Heart left ventricle (tissue), 16 donors: Measurements from ENCODE around the gene ACP7. TPM values are rescaled to one million over a fixed set of nuclear protein-coding genes. Genes with fewer than 3 reads are reported as not detected.
"Not testable (repeated sequence)": the region's sequence is repeated elsewhere in the genome, so short reads cannot be mapped to it uniquely, and the experiment has no call there.

Experiments
- ATAC-seq, 4 donors: fragments of 200-7000 bp; cut with Tn5 transposase; one replicate each; pipeline ENCODE4 v1.9.1; 2020 to 2022; ENCODE audit warnings: moderate library complexity in 4 of 4, mild to moderate bottlenecking in 3 of 4, moderate number of reproducible peaks in 1 of 4
- DNase-seq, 5 donors: peaks; one replicate each; pipeline ENCODE4 v3.0.0-alpha.2; 2020
- H3K27ac ChIP-seq, 12 donors: fragments of 200-600 bp; sonication (generic) in 4 of 12; one replicate each; pipeline versions ENCODE4 v1.5.0 to v1.8.0; 2016 to 2022; ENCODE audit warnings: mild to moderate bottlenecking in 2 of 12
- H3K27me3 ChIP-seq, 9 donors: fragments of 200-600 bp; sonication (generic) in 2 of 9; one replicate each; pipeline versions ENCODE4 v1.5.1 to v1.8.0; 2016 to 2022; ENCODE audit warnings: mild to moderate bottlenecking in 3 of 9
- H3K36me3 ChIP-seq, 9 donors: fragments of 200-600 bp; sonication (generic) in 2 of 9; one replicate each; pipeline versions ENCODE4 v1.5.0 to v1.8.0; 2018 to 2022; ENCODE audit warnings: mild to moderate bottlenecking in 2 of 9
- H3K4me1 ChIP-seq, 12 donors: fragments of 200-600 bp; sonication (generic) in 4 of 12; one replicate each; pipeline versions ENCODE4 v1.5.0 to v1.8.0; 2016 to 2022; ENCODE audit warnings: mild to moderate bottlenecking in 3 of 12
- H3K4me3 ChIP-seq, 12 donors: fragments of 200-600 bp; sonication (generic) in 4 of 12; one replicate each; pipeline versions ENCODE4 v1.5.0 to v1.8.0; 2017 to 2022; ENCODE audit warnings: mild to moderate bottlenecking in 9 of 12, moderate library complexity in 4 of 12
- H3K9me3 ChIP-seq, 12 donors: fragments of 200-600 bp; sonication (generic) in 4 of 12; one replicate each; pipeline versions ENCODE4 v1.5.0 to v1.8.0; 2016 to 2022; ENCODE audit warnings: mild to moderate bottlenecking in 1 of 12
- CTCF ChIP-seq, 12 donors: fragments of 200-600 bp; sonication (generic) in 4 of 12; IDR thresholded peaks; one replicate each; pipeline versions ENCODE4 v1.5.0 to v1.8.0; 2018 to 2022; ENCODE audit warnings: antibody characterized with exemption in 12 of 12, mild to moderate bottlenecking in 5 of 12
- POLR2A ChIP-seq, 2 donors: fragments of 450-650 bp; IDR thresholded peaks; one replicate each; pipeline ENCODE4 v1.6.1; 2017; ENCODE audit warnings: antibody characterized with exemption in 2 of 2, mild to moderate bottlenecking in 2 of 2, moderate library complexity in 2 of 2
- WGBS, 4 donors: extraction: QIAGEN DNeasy Blood & Tissue Kit in 2 of 4; methylation state at CpG; one replicate each; pipeline versions ENCODE4 v1.1.5 to v1.1.7; 2013 to 2018; 5-methylcytosine and 5-hydroxymethylcytosine counted together
- intact Hi-C, 10 donors: fragments of 100-400 bp; cut with DNase I; formaldehyde crosslinking; loops; one replicate each; pipeline versions ENCODE4 v1.11.1 to v1.14.2; 2022
- polyA plus RNA-seq, 2 donors: library from polyadenylated mRNA; stranded (reverse); fragments of 200-250 nt; gene quantifications; one replicate each; pipeline ENCODE4 v1.2.3, GENCODE V29; 2013
- total RNA-seq, 9 donors: library from RNA; depleted of rRNA in 2 of 9; stranded (reverse); fragments of >200 nt in 2 of 9; fragmentation: NEBNext Ultra II Directional in 3 of 9; extraction: Animal tissue kit (Norgen Biotek cat#: 25700) in 3 of 9; gene quantifications; one replicate each; pipeline versions ENCODE4 v1.1.0 to v1.2.4, GENCODE V29; 2016 to 2023
- donor health status: ischemic (EF 13 %, LVEDD 7.1; RV severe dilation, severe dysfunction).
- donor health status: healthy with polysubstance abuse.
- donor health status: DM: no; HTN: yes; CAD: no.
- donor health status: DM: no; HTN: no; CAD: no.
- donor health status: ischemic (EF 25% LVEDD 6.9; RV normal size, moderate dysfunction).
- donor health status: ischemic (EF 25% LVEDD 5.7; RV mildly dilated, moderate dysfunction).
- donor health status: healthy.
- donor health status: DM: yes; HTN: yes; CAD: no.
- donor health status: ischemic (EF 35%, LVEDD 5.7; RV mildly dilated, moderate dysfunction).
- donor health status: nonischemic (EF 11% LVEDD 7.7; RV severe dilation, severe dysfunction).
- donor health status: DM: yes; HTN: yes; CAD: no.
- donor health status: PGD.
- donor health status: ischemic (EF 29% LVEDD 5.4; RV normal size, mild dysfunction).
- donor health status: nonischemic (EF 23%, LVEDD 6.1; RV moderate dilation, normal function).

The ACP7 gene
- total and polyA plus RNA-seq, 11 donors, result not detected

DNA sequence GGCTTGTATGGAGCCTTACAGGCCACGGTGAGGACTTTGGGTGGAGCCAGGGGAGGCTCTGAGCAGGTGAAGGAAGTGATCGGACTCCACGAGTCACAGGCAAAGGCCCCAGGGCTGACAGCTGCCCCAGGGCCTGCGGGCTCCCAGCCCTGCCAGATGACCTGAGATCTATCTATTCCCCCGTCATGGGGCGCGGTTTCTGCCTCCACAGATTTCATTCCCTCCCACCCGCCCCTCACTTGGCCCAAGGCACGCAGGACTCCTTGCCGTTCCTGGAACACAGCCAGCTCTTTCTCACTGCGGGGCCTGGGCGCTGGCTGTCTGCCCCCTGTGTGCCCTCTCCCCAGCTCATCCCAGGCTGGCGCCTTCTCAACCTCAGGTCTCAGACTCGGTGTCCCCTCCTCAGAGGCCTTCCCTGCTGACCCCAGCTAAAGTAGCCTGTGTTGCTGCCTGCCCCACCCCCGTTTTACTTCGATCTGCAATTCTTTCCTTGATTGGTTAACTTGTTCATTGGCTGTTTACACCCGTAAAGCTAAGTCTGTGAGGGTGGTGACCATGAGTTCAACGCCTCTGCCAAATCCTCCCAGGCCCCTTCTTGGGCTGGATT lies 27.5 kb downstream of the ACP7 start:
- Histone ChIP-seq H3K27ac (no peak overlapping the region), H3K4me3 (no peak overlapping the region), H3K4me1 (no peaks in the 10 kb centered on the region), H3K36me3 (no peaks in the 10 kb centered on the region), H3K9me3 (no peaks in the 10 kb centered on the region), H3K27me3 (peaks cover 0 to 55% (median 15%) of the 10 kb centered on the region in 9 donors)
- intact Hi-C loops, result loop anchor here in 2 of 10 donors (2.0 to 5.0 kb wide), 2 partner anchors 149 to 213 kb away; no protein-coding TSS in a partner anchor
- TF ChIP-seq CTCF (IDR thresholded peaks at IDR 0.05), result no peak
- DNase-seq, result no peak
- ATAC-seq, result no peak
- 31 to 49% (median 35%) methylated on average over 15 to 18 of the region's 18 CpGs for WGBS, 4 donors

- intact Hi-C loops, result loop anchor here in 2 of 10 donors (2.0 to 5.0 kb wide), 2 partner anchors 150 to 212 kb away; no protein-coding TSS in a partner anchor
- H3K27me3 ChIP-seq, result peaks cover 0 to 52% (median 15%) of the 10 kb centered on the region in 9 donors
- H3K27ac ChIP-seq, result no peak overlapping the region
- H3K4me3 ChIP-seq, result no peak overlapping the region
- TF ChIP-seq POLR2A (IDR thresholded peaks at IDR 0.05) (no peak), CTCF (IDR thresholded peaks at IDR 0.05) (no peak)
- 82 to 89% (median 86%) methylated on average over 13 to 15 of the region's 15 CpGs for WGBS, 4 donors
- no peaks in the 10 kb centered on the region for H3K4me1 ChIP-seq
- ATAC-seq (no peak), DNase-seq (no peak)
- H3K9me3 ChIP-seq, result no peaks in the 10 kb centered on the region
- no peaks in the 10 kb centered on the region for H3K36me3 ChIP-seq
These were observed 28.2 kb downstream of the ACP7 start for GRCh38 chr19:39112338-39112890.

DNA sequence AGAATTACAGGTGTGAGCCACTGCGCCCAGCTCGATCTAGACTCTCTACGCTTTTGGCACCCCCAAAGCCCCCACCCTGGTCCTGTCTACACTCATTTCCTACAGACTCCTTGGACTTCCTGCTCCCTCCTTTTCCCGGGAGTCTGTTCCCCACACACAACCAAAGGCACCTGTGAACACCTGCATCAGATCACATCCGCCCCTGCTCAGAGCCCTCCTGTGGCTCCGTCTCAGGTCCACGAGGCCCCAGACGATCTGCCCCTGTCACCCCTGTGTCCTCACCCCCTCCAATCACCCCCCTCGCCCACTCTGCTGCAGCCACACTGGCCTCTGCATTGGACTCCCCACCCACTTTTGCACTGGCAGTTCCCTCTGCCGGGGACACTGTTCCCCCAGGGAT lies 29.0 kb downstream of the ACP7 start:
- intact Hi-C loops, result loop anchor here in 2 of 10 donors (2.0 to 5.0 kb wide), 2 partner anchors 151 to 212 kb away; no protein-coding TSS in a partner anchor
- no peak overlapping the region for H3K4me3 ChIP-seq
- DNase-seq, result no peak
- no peak for ATAC-seq
- no peaks in the 10 kb centered on the region for H3K4me1 ChIP-seq
- WGBS, 4 donors, result 61 to 71% (median 67%) methylated on average over 10 of the region's 10 CpGs
- H3K9me3 ChIP-seq, result no peaks in the 10 kb centered on the region
- H3K36me3 ChIP-seq, result no peaks in the 10 kb centered on the region
- peaks cover 0 to 50% (median 9%) of the 10 kb centered on the region in 9 donors for H3K27me3 ChIP-seq
- H3K27ac ChIP-seq, result no peak overlapping the region
- TF ChIP-seq POLR2A (IDR thresholded peaks at IDR 0.05) (no peak), CTCF (IDR thresholded peaks at IDR 0.05) (no peak)

GRCh38 chr19:39115105-39115847 lies 31.1 kb downstream of the ACP7 start:
- Histone ChIP-seq H3K27me3 (peaks cover 0 to 52% (median 8%) of the 10 kb centered on the region in 9 donors), H3K27ac (no peak overlapping the region), H3K4me1 (no peaks in the 10 kb centered on the region), H3K4me3 (no peak overlapping the region), H3K9me3 (no peaks in the 10 kb centered on the region), H3K36me3 (no peaks in the 10 kb centered on the region)
- DNase-seq, result no peak
- WGBS, 4 donors, result 81 to 87% (median 85%) methylated on average over 11 of the region's 11 CpGs
- no peak for ATAC-seq
- intact Hi-C loops, result no loop called here
- TF ChIP-seq POLR2A (IDR thresholded peaks at IDR 0.05), result no peak
- no peak for TF ChIP-seq CTCF (IDR thresholded peaks at IDR 0.05)

- H3K27me3 ChIP-seq, result peaks cover 0 to 55% (median 7%) of the 10 kb centered on the region in 9 donors
- 80 to 92% (median 90%) methylated on average over 8 of the region's 8 CpGs for WGBS, 4 donors
- not testable (repeated sequence) for H3K9me3 ChIP-seq, H3K36me3 ChIP-seq, DNase-seq, H3K4me3 ChIP-seq, ATAC-seq, H3K4me1 ChIP-seq, H3K27ac ChIP-seq
- intact Hi-C loops, result loop anchor here in 1 of 10 donors (2.0 kb wide), 1 partner anchor 212 kb away; no protein-coding TSS in a partner anchor
These were observed 32.9 kb downstream of the ACP7 start for GRCh38 chr19:39117023-39117422.
